PC-9 (cell line): ENCODE measurements around the gene IMMP2L.

ENCODE experiments used
- EZH2 ChIP-seq: fragments of 200-600 bp; sonication (generic); IDR thresholded peaks from 2 replicates; pipeline ENCODE4 v1.8.0; 2017; ENCODE audit warnings: antibody characterized with exemption, low read depth
- TF ChIP-seq, protein P1 (sequence below): fragments of 200-600 bp; sonication (generic); conservative IDR thresholded peaks from 2 replicates; pipeline ENCODE4 v1.6.1; 2017; ENCODE audit warnings: mixed run types, antibody characterized with exemption, mild to moderate bottlenecking, moderate library complexity

DNA sequence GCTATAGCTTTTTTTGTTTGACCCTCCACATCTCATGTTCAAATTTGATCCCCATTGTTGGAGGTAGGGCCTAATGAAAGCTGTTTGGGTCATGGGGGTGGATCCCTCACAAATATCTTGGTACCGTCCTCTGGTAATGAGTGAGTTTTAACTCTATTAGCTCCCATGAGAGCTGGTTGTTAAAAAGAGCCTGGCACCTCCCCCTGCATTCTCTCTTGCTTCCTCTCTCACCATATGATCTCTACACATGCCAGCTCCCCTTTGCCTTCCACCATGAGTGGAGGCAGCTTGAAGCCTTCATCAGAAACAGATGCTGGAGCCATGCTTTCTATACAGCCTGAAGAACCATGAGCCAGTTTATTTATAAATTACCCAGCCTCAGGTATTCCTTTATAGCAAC is 43.0 kb upstream of the IMMP2L start:
- TF ChIP-seq EZH2 = no peak
- TF ChIP-seq, protein P1, sequence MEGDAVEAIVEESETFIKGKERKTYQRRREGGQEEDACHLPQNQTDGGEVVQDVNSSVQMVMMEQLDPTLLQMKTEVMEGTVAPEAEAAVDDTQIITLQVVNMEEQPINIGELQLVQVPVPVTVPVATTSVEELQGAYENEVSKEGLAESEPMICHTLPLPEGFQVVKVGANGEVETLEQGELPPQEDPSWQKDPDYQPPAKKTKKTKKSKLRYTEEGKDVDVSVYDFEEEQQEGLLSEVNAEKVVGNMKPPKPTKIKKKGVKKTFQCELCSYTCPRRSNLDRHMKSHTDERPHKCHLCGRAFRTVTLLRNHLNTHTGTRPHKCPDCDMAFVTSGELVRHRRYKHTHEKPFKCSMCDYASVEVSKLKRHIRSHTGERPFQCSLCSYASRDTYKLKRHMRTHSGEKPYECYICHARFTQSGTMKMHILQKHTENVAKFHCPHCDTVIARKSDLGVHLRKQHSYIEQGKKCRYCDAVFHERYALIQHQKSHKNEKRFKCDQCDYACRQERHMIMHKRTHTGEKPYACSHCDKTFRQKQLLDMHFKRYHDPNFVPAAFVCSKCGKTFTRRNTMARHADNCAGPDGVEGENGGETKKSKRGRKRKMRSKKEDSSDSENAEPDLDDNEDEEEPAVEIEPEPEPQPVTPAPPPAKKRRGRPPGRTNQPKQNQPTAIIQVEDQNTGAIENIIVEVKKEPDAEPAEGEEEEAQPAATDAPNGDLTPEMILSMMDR = no peak
